Measurements from ENCODE around the gene HS3ST3A1. TPM values are rescaled to one million over a fixed set of nuclear protein-coding genes. Genes with fewer than 3 reads are reported as not detected.

Gene HS3ST3A1
- total and polyA plus RNA-seq, 2 of the 8 experiments (the other 6 are each of a cell fraction or from before 2014, with no cell fraction given): 5.4 to 5.7 TPM

DNA sequence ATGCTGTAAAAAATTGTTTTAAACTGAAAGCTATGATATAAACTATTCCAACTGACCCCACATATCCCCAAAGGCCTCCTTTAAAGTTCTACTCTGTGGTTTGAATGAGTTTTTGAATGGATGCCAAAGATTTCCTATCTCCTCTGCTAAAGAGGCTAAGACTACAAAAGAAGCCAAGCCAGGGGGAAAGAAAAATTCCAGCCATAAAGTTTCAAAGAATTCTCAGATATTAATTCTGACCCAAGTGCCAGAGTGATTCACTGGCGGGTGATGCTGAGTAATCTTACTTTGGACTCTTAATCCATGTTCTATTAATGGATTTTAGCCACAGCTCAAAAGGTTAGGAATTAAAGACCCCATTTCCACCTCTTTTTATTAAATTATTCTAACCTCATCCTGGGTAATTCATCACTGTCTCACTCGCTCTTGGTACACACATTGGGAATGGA is 60.7 kb downstream of the HS3ST3A1 start (continued):
- no peak for TF ChIP-seq GTF2F1 (IDR thresholded peaks at IDR 0.05; ENCODE audit: borderline replicate concordance, low read depth, low read length)
- TF ChIP-seq SUZ12 (IDR thresholded peaks at IDR 0.05; ENCODE audit: low read length): no peak
- no peak for TF ChIP-seq CHD1 (IDR thresholded peaks at IDR 0.05; ENCODE audit: low read depth, low read length)
- no peak for TF ChIP-seq CBX8 (IDR thresholded peaks at IDR 0.05; ENCODE audit: borderline replicate concordance, low read depth, low read length)
